ENCODE measurements around the gene LRRTM4. TPM values are rescaled to one million over a fixed set of nuclear protein-coding genes. Genes with fewer than 3 reads are reported as not detected.
"Not testable (repeated sequence)": the region's sequence is repeated elsewhere in the genome, so short reads cannot be mapped to it uniquely, and the experiment has no call there.

The LRRTM4 gene
- total RNA-seq, 4 donors from 2014 or later = not detected

GRCh38 chr2:77105008-77105407, 417.2 kb downstream of the LRRTM4 start:
- Histone ChIP-seq H3K27ac (no peak overlapping the region), H3K9me3 (no peaks in the 10 kb centered on the region), H3K4me1 (no peaks in the 10 kb centered on the region), H3K4me3 (replicated peaks in 1 of 3) (no peak overlapping the region), H3K27me3 (no peaks in the 10 kb centered on the region), H3K36me3 (no peaks in the 10 kb centered on the region)
- no peak for DNase-seq
- TF ChIP-seq, protein P1, sequence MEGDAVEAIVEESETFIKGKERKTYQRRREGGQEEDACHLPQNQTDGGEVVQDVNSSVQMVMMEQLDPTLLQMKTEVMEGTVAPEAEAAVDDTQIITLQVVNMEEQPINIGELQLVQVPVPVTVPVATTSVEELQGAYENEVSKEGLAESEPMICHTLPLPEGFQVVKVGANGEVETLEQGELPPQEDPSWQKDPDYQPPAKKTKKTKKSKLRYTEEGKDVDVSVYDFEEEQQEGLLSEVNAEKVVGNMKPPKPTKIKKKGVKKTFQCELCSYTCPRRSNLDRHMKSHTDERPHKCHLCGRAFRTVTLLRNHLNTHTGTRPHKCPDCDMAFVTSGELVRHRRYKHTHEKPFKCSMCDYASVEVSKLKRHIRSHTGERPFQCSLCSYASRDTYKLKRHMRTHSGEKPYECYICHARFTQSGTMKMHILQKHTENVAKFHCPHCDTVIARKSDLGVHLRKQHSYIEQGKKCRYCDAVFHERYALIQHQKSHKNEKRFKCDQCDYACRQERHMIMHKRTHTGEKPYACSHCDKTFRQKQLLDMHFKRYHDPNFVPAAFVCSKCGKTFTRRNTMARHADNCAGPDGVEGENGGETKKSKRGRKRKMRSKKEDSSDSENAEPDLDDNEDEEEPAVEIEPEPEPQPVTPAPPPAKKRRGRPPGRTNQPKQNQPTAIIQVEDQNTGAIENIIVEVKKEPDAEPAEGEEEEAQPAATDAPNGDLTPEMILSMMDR (IDR thresholded peaks at IDR 0.05) = no peak
- TF ChIP-seq POLR2A (IDR thresholded peaks at IDR 0.05) = no peak
- WGBS, 2 donors = 71 to 76% methylated on average over 3 of the region's 3 CpGs
- intact Hi-C loops (cut with DNase I) = no loop called here

- H3K27me3 ChIP-seq = no peaks in the 10 kb centered on the region
- no peaks in the 10 kb centered on the region for H3K9me3 ChIP-seq
- no peaks in the 10 kb centered on the region for H3K4me1 ChIP-seq
- DNase-seq = no peak
- 57 to 67% methylated on average over 6 of the region's 6 CpGs for WGBS, 2 donors
- intact Hi-C loops (cut with DNase I) = no loop called here
- H3K27ac ChIP-seq = no peak overlapping the region
- H3K36me3 ChIP-seq = no peaks in the 10 kb centered on the region
- TF ChIP-seq, protein P1 (IDR thresholded peaks at IDR 0.05) = no peak
- TF ChIP-seq POLR2A (IDR thresholded peaks at IDR 0.05) = no peak
- no peak overlapping the region for H3K4me3 ChIP-seq (replicated peaks in 1 of 3)
Measured at GRCh38 chr2:77104554-77104953, 417.6 kb downstream of the LRRTM4 start.

- Histone ChIP-seq H3K4me1 (no peaks in the 10 kb centered on the region), H3K36me3 (no peaks in the 10 kb centered on the region), H3K4me3 (replicated peaks in 1 of 3) (no peak overlapping the region), H3K27me3 (no peaks in the 10 kb centered on the region), H3K27ac (no peak overlapping the region), H3K9me3 (no peaks in the 10 kb centered on the region)
- no peak for TF ChIP-seq POLR2A (IDR thresholded peaks at IDR 0.05)
- TF ChIP-seq, protein P1 (IDR thresholded peaks at IDR 0.05) = no peak
- intact Hi-C loops (cut with DNase I) = no loop called here
- 77 to 84% methylated on average over 2 of the region's 2 CpGs for WGBS, 2 donors
- no peak for DNase-seq
Measured at GRCh38 chr2:77102927-77103326, 419.2 kb downstream of the LRRTM4 start.

GRCh38 chr2:77101796-77102452, 420.3 kb downstream of the LRRTM4 start:
- no peak for TF ChIP-seq POLR2A (IDR thresholded peaks at IDR 0.05)
- TF ChIP-seq, protein P1 (IDR thresholded peaks at IDR 0.05) = no peak
- Histone ChIP-seq H3K27me3 (no peaks in the 10 kb centered on the region), H3K4me1 (no peaks in the 10 kb centered on the region), H3K27ac (no peak overlapping the region), H3K36me3 (no peaks in the 10 kb centered on the region), H3K9me3 (no peaks in the 10 kb centered on the region), H3K4me3 (replicated peaks in 1 of 3) (no peak overlapping the region)
- intact Hi-C loops (cut with DNase I) = no loop called here
- WGBS, 2 donors = 78 to 79% methylated on average over 8 of the region's 8 CpGs
- DNase-seq = no peak

DNA sequence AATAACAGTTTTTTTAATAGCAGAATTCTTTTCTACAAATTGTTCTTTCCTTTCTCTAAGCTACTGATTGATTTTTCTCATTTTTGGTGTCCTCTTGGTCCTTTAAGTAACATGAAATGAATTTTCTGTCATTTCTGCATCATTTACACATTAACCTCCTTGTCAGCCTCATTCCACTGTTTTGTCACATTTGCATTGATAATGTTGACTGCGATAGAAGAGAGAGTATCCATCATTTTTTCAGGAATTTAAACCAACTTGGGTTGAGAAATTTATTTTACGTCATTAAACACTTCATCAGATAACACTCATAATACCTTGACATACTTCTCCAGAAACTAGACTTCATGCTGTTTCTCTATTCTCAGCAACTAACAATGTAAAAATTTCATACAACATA, 422.2 kb downstream of the LRRTM4 start:
- TF ChIP-seq POLR2A (IDR thresholded peaks at IDR 0.05) = no peak
- TF ChIP-seq, protein P1 (IDR thresholded peaks at IDR 0.05) = no peak
- no peak overlapping the region for H3K4me3 ChIP-seq (replicated peaks in 1 of 3)
- no peaks in the 10 kb centered on the region for H3K27me3 ChIP-seq
- H3K9me3 ChIP-seq = no peaks in the 10 kb centered on the region
- no peaks in the 10 kb centered on the region for H3K36me3 ChIP-seq
- no peak for DNase-seq
- no peak overlapping the region for H3K27ac ChIP-seq
- intact Hi-C loops (cut with DNase I) = no loop called here
- H3K4me1 ChIP-seq = no peaks in the 10 kb centered on the region
- WGBS, 2 donors = 93 to 96% methylated on average over 2 of the region's 2 CpGs

DNA sequence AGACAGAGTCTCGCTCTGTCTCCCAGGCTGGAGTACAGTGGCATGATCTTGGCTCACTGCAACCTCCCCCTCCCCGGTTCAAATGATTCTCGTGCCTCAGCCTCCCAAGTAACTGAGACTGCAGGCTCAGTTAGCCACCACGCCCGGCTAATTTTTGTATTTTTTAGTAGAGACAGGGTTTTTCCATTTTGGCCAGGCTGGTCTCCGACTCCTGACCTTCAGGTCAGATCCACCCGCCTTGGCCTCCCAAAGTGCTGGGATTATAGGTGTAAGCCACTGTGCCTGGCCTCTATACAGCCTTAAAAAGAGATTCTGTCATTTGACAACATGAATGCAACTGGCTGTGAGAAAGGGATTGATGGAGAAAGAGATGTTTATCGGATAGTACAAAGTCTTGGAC, 426.7 kb downstream of the LRRTM4 start:
- H3K27ac ChIP-seq; H3K4me1 ChIP-seq; H3K27me3 ChIP-seq; H3K9me3 ChIP-seq; H3K36me3 ChIP-seq; DNase-seq; H3K4me3 ChIP-seq (replicated peaks in 1 of 3); intact Hi-C loops (cut with DNase I): not testable (repeated sequence)
- WGBS, 2 donors = 90 to 93% methylated on average over 8 of the region's 8 CpGs

Data from thyroid gland (tissue), 4 donors.